ENCODE measurements around the gene TMEFF2.

TMEFF2 gene

DNA sequence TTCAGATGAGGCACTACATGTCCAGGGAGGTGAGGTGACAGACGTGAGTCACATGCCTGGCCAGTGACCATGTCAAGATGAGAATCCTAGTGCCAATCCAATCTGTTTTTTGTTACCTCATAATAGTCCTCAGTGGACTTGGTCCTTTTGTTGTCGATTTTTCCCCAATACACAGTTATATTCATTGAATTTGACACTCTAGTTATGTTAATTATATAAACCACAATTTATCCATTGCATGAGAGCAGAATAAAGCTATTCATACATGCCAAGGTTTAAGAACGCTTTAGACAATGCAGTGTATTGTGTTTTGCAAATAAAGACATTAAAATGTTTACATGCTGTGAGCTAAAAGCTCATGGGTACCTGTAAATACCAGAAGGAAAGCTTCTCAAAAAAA, 21.6 kb upstream of the TMEFF2 start:
- no peak for DNase-seq (ENCODE audit: insufficient read length, low spot score)
- no peak for FAIRE-seq
- TF ChIP-seq, protein P1, sequence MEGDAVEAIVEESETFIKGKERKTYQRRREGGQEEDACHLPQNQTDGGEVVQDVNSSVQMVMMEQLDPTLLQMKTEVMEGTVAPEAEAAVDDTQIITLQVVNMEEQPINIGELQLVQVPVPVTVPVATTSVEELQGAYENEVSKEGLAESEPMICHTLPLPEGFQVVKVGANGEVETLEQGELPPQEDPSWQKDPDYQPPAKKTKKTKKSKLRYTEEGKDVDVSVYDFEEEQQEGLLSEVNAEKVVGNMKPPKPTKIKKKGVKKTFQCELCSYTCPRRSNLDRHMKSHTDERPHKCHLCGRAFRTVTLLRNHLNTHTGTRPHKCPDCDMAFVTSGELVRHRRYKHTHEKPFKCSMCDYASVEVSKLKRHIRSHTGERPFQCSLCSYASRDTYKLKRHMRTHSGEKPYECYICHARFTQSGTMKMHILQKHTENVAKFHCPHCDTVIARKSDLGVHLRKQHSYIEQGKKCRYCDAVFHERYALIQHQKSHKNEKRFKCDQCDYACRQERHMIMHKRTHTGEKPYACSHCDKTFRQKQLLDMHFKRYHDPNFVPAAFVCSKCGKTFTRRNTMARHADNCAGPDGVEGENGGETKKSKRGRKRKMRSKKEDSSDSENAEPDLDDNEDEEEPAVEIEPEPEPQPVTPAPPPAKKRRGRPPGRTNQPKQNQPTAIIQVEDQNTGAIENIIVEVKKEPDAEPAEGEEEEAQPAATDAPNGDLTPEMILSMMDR (IDR thresholded peaks at IDR 0.05; ENCODE audit: insufficient read depth, missing control alignments): no peak

DNA sequence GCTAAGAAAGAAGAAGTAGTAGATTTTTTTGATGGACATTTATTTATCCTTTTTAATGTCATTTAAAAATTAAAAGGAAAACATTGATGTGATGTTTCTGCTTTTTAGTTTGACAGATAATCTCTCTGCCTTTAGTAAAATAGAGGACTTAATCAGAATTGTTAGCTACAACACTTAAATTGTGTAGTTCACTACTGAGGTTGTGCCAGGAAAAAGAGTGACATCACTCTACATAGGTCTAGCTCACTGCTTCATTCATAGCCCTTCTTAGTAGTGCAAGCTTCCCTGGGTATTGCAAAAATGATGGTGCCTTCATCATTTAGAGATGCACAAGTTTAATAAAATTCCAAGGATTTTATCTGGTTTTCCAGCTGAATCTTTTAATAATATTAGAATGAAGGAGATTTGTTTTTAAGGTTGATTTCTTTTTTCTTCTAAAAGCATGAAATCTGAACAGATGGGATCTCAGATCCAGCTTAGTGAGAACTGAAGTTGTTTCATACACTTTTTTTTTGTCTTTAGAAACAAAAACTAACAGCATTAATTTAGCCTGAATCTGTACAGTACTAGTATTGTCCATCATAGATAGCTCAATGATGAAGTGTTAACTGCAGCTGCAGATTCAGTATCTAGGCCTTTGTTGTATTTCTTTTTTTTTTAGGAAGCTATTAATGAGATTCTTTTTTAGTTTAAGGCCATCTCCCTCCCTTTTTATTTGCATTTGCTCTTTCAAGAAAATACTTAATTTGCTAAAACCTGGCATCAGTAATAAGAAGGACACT, 20.6 kb upstream of the TMEFF2 start:
- DNase-seq (ENCODE audit: insufficient read length, low spot score) (no peak), FAIRE-seq (no peak)
- TF ChIP-seq, protein P1 (IDR thresholded peaks at IDR 0.05; ENCODE audit: insufficient read depth, missing control alignments): no peak

GRCh38 chr2:192208848-192209247, 14.1 kb upstream of the TMEFF2 start:
- DNase-seq (ENCODE audit: insufficient read length, low spot score) (no peak), FAIRE-seq (no peak)
- TF ChIP-seq, protein P1 (IDR thresholded peaks at IDR 0.05; ENCODE audit: insufficient read depth, missing control alignments): no peak

- FAIRE-seq (peak; percentile 78), DNase-seq (ENCODE audit: insufficient read length, low spot score) (no peak)
- TF ChIP-seq, protein P1 (IDR thresholded peaks at IDR 0.05; ENCODE audit: insufficient read depth, missing control alignments): no peak
These were observed 11.7 kb upstream of the TMEFF2 start for GRCh38 chr2:192206399-192206798.

GRCh38 chr2:192203876-192204275, 9.1 kb upstream of the TMEFF2 start:
- TF ChIP-seq, protein P1 (IDR thresholded peaks at IDR 0.05; ENCODE audit: insufficient read depth, missing control alignments): no peak
- no peak for FAIRE-seq
- no peak for DNase-seq (ENCODE audit: insufficient read length, low spot score)

- TF ChIP-seq, protein P1 (IDR thresholded peaks at IDR 0.05; ENCODE audit: insufficient read depth, missing control alignments): no peak
- FAIRE-seq: no peak
- DNase-seq (ENCODE audit: insufficient read length, low spot score): no peak
These were observed 7.6 kb upstream of the TMEFF2 start for GRCh38 chr2:192202373-192202772.

GRCh38 chr2:192201116-192201515, 6.4 kb upstream of the TMEFF2 start:
- TF ChIP-seq, protein P1 (IDR thresholded peaks at IDR 0.05; ENCODE audit: insufficient read depth, missing control alignments): no peak
- FAIRE-seq (no peak), DNase-seq (ENCODE audit: insufficient read length, low spot score) (no peak)
